Choroid plexus epithelial cell (primary cell): ENCODE results near the gene FBLN7.

Source experiments
- DNase-seq: peaks from one replicate; pipeline ENCODE4 v3.0.0-alpha.2; 2010; ENCODE audit warnings: low read depth
- H3K4me3 ChIP-seq: 2 replicates; pipeline ENCODE4 v1.5.1; 2011; ENCODE audit warnings: low read depth, mild to moderate bottlenecking, control low read depth, low read length, moderate library complexity
- CTCF ChIP-seq: conservative IDR thresholded peaks from 2 replicates; pipeline ENCODE4 v1.5.1; 2011; ENCODE audit warnings: low read depth, mild to moderate bottlenecking, control low read depth, inconsistent platforms, low read length, moderate library complexity

Gene FBLN7

GRCh38 chr2:112194028-112194427 lies 55.8 kb downstream of the FBLN7 start:
- TF ChIP-seq CTCF = no peak
- no peak for DNase-seq
- no peak overlapping the region for H3K4me3 ChIP-seq

GRCh38 chr2:112194482-112194881 lies 56.3 kb downstream of the FBLN7 start:
- no peak overlapping the region for H3K4me3 ChIP-seq
- TF ChIP-seq CTCF = no peak

GRCh38 chr2:112195167-112195766 lies 57.1 kb downstream of the FBLN7 start:
- TF ChIP-seq CTCF = no peak
- H3K4me3 ChIP-seq = no peak overlapping the region
- no peak for DNase-seq

More at GRCh38 chr2:112194482-112194881, 56.3 kb downstream of the FBLN7 start:
- no peak for DNase-seq

- DNase-seq = no peak
- H3K4me3 ChIP-seq = no peak overlapping the region
- TF ChIP-seq CTCF = no peak
Observed at GRCh38 chr2:112195950-112196349, 57.8 kb downstream of the FBLN7 start.

GRCh38 chr2:112197868-112198267 lies 59.7 kb downstream of the FBLN7 start:
- H3K4me3 ChIP-seq = no peak overlapping the region
- DNase-seq = no peak
- TF ChIP-seq CTCF = no peak

GRCh38 chr2:112198780-112199179 lies 60.6 kb downstream of the FBLN7 start:
- no peak overlapping the region for H3K4me3 ChIP-seq
- no peak for TF ChIP-seq CTCF
- no peak for DNase-seq

- no peak overlapping the region for H3K4me3 ChIP-seq
- no peak for TF ChIP-seq CTCF
- no peak for DNase-seq
Observed at GRCh38 chr2:112199188-112199587, 61.0 kb downstream of the FBLN7 start.
